HepG2 (cell line): ENCODE measurements around the gene ZNF273. TPM values are rescaled to one million over a fixed set of nuclear protein-coding genes. Genes with fewer than 3 reads are reported as not detected.

Source experiments
- ATAD3A ChIP-seq: sonication (generic); formaldehyde crosslinking; IDR thresholded peaks from 2 replicates; pipeline ENCODE4 v1.4.0; 2020; ENCODE audit warnings: missing genetic modification reagents
- HDAC1 ChIP-seq: sonication (generic); formaldehyde crosslinking; IDR thresholded peaks from 2 replicates; pipeline ENCODE4 v1.5.1; 2020; ENCODE audit warnings: mild to moderate bottlenecking, missing genetic modification reagents
- JARID2 ChIP-seq: sonication (generic); formaldehyde crosslinking; IDR thresholded peaks from 2 replicates; pipeline ENCODE4 v1.8.1; 2023; ENCODE audit warnings: missing genetic modification reagents, inconsistent platforms; ENCODE audit not compliant: insufficient replicate concordance
- KDM1A ChIP-seq: IDR thresholded peaks from 2 replicates; pipeline ENCODE4 v1.6.1; 2016; ENCODE audit warnings: missing compliant biosample characterization
- NFYB ChIP-seq: sonication (generic); formaldehyde crosslinking; IDR thresholded peaks from 2 replicates; pipeline ENCODE4 v1.4.0; 2020; ENCODE audit warnings: missing genetic modification reagents
- NONO ChIP-seq, 2 experiments: fragments of 450-650 bp in 1 of 2; sonication (generic) in 1 of 2; formaldehyde crosslinking in 1 of 2; IDR thresholded peaks in 1 of 2; conservative IDR thresholded peaks in 1 of 2; 2 replicates each; pipeline versions ENCODE4 v1.6.1 to v1.8.0; 2017 to 2022; ENCODE audit warnings: mild to moderate bottlenecking in 1 of 2, missing genetic modification reagents in 1 of 2, moderate library complexity in 1 of 2
- PCBP2 ChIP-seq: fragments of 200-400 bp; formaldehyde crosslinking; optimal IDR thresholded peaks from 2 replicates; pipeline ENCODE3; 2018; ENCODE audit warnings: low read length, low read depth; ENCODE audit not compliant: poor library complexity, severe bottlenecking
- SCMH1 ChIP-seq: sonication (generic); formaldehyde crosslinking; IDR thresholded peaks from 2 replicates; pipeline ENCODE4 v1.9.0; 2021; ENCODE audit warnings: missing genetic modification reagents, mild to moderate bottlenecking, borderline replicate concordance
- ZFP62 ChIP-seq: sonication (generic); formaldehyde crosslinking; IDR thresholded peaks from 2 replicates; pipeline ENCODE4 v1.4.0; 2020; ENCODE audit warnings: missing genetic modification reagents
- ZKSCAN1 ChIP-seq: fragments of 150-350 bp; IDR thresholded peaks from 2 replicates; pipeline ENCODE4 v1.6.1; 2014; ENCODE audit warnings: low read length
- ZNF124 ChIP-seq: sonication (generic); formaldehyde crosslinking; IDR thresholded peaks from 2 replicates; pipeline ENCODE4 v1.4.0; 2020; ENCODE audit warnings: missing genetic modification reagents
- ZNF264 ChIP-seq: sonication (generic); formaldehyde crosslinking; IDR thresholded peaks from 2 replicates; pipeline ENCODE4 v1.4.0; 2020; ENCODE audit warnings: missing genetic modification reagents
- ZNF33B ChIP-seq: sonication (generic); formaldehyde crosslinking; IDR thresholded peaks from 2 replicates; pipeline ENCODE4 v1.5.1; 2020; ENCODE audit warnings: mild to moderate bottlenecking, missing genetic modification reagents
- ZNF567 ChIP-seq: sonication (generic); formaldehyde crosslinking; IDR thresholded peaks from 2 replicates; pipeline ENCODE4 v1.8.1; 2023; ENCODE audit warnings: mild to moderate bottlenecking, missing genetic modification reagents, borderline replicate concordance
- ZSCAN9 ChIP-seq: IDR thresholded peaks from 2 replicates; pipeline ENCODE4 v1.6.1; 2016; ENCODE audit warnings: borderline replicate concordance
- polyA plus RNA-seq, 8 experiments: library from polyadenylated mRNA; depleted of rRNA in 3 of 8; stranded (reverse) in 7 of 8; unstranded in 1 of 8; fragments of >200 nt; fragmentation: Illumina TruSeq in 4 of 8; extraction: Trizol in 4 of 8; gene quantifications; 2 replicates each; pipeline versions ENCODE4 v1.2.1 to v1.2.3, GENCODE V29; 2011 to 2016; ENCODE audit warnings: low read depth in 4 of 8, missing spikeins in 1 of 8, mixed read lengths in 1 of 8; ENCODE audit not compliant: insufficient read depth in 1 of 8
- total RNA-seq, 5 experiments: library from RNA; depleted of rRNA; stranded (reverse); fragments of >200 nt; fragmentation: Illumina TruSeq; extraction: Trizol; gene quantifications; 2 replicates each; pipeline ENCODE4 v1.2.3, GENCODE V29; 2016; ENCODE audit warnings: low read depth in 1 of 5
- TF ChIP-seq, protein P1 (sequence below): fragments of 450-650 bp; IDR thresholded peaks from 2 replicates; pipeline ENCODE4 v1.6.1; 2017
- TF ChIP-seq, protein P2 (sequence below): sonication (generic); formaldehyde crosslinking; IDR thresholded peaks from 2 replicates; pipeline ENCODE4 v1.4.0; 2020; ENCODE audit warnings: low read depth, mild to moderate bottlenecking, missing genetic modification reagents
- TF ChIP-seq, protein P3 (sequence below): sonication (generic); formaldehyde crosslinking; IDR thresholded peaks from 2 replicates; pipeline ENCODE4; 2020; ENCODE audit warnings: missing genetic modification reagents, mild to moderate bottlenecking, borderline replicate concordance
- TF ChIP-seq, protein P4 (sequence below): IDR thresholded peaks from 2 replicates; pipeline ENCODE4 v1.6.1; 2016; ENCODE audit warnings: missing compliant biosample characterization, missing genetic modification reagents, borderline replicate concordance
- TF ChIP-seq, protein P5 (sequence below): sonication (generic); formaldehyde crosslinking; IDR thresholded peaks from 2 replicates; pipeline ENCODE4 v1.5.0; 2020; ENCODE audit warnings: missing genetic modification reagents

ZNF273 gene
- total and polyA plus RNA-seq, 2 of the 13 experiments (the other 11 are each of a cell fraction or from before 2014, with no cell fraction given): 1.7 to 5.8 TPM

DNA sequence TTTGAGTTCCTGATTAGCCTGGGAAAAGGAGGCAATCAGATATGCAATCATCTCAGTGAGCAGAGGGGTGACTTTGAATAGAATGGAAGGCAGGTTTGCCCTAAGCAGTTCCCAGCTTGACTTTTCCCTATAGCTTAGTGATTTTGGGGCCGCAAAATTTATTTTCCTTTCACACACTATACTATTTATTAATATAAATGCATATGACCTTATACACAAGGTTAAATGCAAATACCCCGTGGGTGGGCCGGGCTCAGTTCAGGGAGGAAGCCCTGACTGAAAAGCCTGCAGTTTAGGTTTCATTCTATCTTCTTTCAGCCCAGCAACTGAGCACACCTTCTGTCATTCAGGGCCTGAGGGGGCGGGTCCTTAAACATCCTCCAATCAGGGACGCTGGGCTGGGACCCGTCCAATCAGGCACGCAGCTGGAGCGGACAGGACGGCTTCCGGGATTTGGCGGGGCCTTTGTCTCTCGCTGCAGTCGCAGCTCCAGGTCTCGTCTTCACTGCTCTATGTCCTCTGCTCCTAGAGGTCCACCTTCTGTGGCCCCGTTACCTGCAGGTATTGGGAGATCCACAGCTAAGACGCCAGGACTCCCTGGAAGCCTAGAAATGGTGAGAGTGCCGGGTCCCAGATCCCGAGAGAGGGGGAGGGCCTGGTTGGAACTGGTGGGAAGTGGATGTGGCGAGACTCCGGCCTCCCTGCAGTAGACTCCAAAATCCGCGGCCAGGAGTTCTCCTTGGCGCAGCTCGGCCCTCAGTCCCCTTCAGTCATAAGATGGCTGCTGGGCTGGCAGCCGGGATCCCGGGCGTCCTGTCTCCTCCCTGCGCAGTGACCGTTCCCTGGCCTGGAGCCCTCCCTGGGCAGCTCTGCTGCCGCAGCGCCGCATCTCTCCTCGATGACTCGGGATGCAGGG, at the start of gene ZNF273 (continued):
- TF ChIP-seq, protein P1, sequence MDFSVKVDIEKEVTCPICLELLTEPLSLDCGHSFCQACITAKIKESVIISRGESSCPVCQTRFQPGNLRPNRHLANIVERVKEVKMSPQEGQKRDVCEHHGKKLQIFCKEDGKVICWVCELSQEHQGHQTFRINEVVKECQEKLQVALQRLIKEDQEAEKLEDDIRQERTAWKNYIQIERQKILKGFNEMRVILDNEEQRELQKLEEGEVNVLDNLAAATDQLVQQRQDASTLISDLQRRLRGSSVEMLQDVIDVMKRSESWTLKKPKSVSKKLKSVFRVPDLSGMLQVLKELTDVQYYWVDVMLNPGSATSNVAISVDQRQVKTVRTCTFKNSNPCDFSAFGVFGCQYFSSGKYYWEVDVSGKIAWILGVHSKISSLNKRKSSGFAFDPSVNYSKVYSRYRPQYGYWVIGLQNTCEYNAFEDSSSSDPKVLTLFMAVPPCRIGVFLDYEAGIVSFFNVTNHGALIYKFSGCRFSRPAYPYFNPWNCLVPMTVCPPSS: no peak
- TF ChIP-seq ZNF124: 0 out of 2 replicates have a peak, but pooled peaks have one; percentile 53
- TF ChIP-seq SCMH1 (CRISPR knock-in tag): no peak
- TF ChIP-seq ZFP62 (CRISPR knock-in tag): no peak
- no peak for TF ChIP-seq ZKSCAN1
- no peak for TF ChIP-seq ZNF264 (CRISPR knock-in tag)
- no peak for TF ChIP-seq KDM1A
- no peak for TF ChIP-seq ZNF567 (CRISPR knock-in tag)
- no peak for TF ChIP-seq JARID2
- TF ChIP-seq ZNF33B (CRISPR knock-in tag): no peak
- peak; percentile 88 for TF ChIP-seq HDAC1 (CRISPR knock-in tag)
- no peak for TF ChIP-seq ATAD3A (CRISPR knock-in tag)
- no peak for TF ChIP-seq NONO (IDR thresholded peaks at IDR 0.05)
- no peak for TF ChIP-seq NONO (CRISPR knock-in tag; conservative IDR thresholded peaks at IDR 0.05)
- TF ChIP-seq, protein P2, sequence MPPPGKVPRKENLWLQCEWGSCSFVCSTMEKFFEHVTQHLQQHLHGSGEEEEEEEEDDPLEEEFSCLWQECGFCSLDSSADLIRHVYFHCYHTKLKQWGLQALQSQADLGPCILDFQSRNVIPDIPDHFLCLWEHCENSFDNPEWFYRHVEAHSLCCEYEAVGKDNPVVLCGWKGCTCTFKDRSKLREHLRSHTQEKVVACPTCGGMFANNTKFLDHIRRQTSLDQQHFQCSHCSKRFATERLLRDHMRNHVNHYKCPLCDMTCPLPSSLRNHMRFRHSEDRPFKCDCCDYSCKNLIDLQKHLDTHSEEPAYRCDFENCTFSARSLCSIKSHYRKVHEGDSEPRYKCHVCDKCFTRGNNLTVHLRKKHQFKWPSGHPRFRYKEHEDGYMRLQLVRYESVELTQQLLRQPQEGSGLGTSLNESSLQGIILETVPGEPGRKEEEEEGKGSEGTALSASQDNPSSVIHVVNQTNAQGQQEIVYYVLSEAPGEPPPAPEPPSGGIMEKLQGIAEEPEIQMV: no peak
- TF ChIP-seq, protein P3, sequence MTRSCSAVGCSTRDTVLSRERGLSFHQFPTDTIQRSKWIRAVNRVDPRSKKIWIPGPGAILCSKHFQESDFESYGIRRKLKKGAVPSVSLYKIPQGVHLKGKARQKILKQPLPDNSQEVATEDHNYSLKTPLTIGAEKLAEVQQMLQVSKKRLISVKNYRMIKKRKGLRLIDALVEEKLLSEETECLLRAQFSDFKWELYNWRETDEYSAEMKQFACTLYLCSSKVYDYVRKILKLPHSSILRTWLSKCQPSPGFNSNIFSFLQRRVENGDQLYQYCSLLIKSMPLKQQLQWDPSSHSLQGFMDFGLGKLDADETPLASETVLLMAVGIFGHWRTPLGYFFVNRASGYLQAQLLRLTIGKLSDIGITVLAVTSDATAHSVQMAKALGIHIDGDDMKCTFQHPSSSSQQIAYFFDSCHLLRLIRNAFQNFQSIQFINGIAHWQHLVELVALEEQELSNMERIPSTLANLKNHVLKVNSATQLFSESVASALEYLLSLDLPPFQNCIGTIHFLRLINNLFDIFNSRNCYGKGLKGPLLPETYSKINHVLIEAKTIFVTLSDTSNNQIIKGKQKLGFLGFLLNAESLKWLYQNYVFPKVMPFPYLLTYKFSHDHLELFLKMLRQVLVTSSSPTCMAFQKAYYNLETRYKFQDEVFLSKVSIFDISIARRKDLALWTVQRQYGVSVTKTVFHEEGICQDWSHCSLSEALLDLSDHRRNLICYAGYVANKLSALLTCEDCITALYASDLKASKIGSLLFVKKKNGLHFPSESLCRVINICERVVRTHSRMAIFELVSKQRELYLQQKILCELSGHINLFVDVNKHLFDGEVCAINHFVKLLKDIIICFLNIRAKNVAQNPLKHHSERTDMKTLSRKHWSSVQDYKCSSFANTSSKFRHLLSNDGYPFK (CRISPR knock-in tag): peak; percentile 51; the same call in 1 of the 2 replicates
- TF ChIP-seq ZSCAN9 (CRISPR knock-in tag): no peak
- TF ChIP-seq, protein P4, sequence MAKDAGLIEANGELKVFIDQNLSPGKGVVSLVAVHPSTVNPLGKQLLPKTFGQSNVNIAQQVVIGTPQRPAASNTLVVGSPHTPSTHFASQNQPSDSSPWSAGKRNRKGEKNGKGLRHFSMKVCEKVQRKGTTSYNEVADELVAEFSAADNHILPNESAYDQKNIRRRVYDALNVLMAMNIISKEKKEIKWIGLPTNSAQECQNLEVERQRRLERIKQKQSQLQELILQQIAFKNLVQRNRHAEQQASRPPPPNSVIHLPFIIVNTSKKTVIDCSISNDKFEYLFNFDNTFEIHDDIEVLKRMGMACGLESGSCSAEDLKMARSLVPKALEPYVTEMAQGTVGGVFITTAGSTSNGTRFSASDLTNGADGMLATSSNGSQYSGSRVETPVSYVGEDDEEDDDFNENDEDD (CRISPR knock-in tag): peak; percentile 86
- TF ChIP-seq NFYB (CRISPR knock-in tag): peak; percentile 98
- TF ChIP-seq, protein P5, sequence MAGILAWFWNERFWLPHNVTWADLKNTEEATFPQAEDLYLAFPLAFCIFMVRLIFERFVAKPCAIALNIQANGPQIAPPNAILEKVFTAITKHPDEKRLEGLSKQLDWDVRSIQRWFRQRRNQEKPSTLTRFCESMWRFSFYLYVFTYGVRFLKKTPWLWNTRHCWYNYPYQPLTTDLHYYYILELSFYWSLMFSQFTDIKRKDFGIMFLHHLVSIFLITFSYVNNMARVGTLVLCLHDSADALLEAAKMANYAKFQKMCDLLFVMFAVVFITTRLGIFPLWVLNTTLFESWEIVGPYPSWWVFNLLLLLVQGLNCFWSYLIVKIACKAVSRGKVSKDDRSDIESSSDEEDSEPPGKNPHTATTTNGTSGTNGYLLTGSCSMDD (CRISPR knock-in tag): no peak
- TF ChIP-seq PCBP2: no peak
